Kasumi-1 (cell line): ENCODE results near the gene IGF1R.

ENCODE experiments used
- DNase-seq, 2 experiments: peaks; one replicate each; lab custom pipeline; 2025; lab: John Stamatoyannopoulos, UW

IGF1R gene

DNA sequence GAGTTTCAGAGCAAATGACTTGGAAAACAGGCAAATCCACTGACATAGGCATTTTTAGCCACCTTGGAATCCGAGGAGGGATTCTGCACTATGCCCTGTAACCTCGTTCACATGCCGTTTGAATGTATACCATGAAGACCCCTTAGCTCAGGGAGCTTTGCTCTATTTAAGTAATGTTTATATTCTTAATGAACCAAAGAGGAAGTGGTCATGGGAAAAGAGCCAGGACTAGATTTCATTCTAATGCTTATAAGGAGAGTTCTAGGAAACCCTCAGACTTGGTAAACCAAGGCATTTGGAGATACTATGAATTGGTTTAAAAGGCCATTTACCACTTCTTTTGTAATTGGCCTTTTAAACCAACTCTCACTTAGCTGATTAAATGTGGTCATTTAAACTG is 178.9 kb downstream of the IGF1R start:
- peak; percentile 6 to 16 for DNase-seq

DNA sequence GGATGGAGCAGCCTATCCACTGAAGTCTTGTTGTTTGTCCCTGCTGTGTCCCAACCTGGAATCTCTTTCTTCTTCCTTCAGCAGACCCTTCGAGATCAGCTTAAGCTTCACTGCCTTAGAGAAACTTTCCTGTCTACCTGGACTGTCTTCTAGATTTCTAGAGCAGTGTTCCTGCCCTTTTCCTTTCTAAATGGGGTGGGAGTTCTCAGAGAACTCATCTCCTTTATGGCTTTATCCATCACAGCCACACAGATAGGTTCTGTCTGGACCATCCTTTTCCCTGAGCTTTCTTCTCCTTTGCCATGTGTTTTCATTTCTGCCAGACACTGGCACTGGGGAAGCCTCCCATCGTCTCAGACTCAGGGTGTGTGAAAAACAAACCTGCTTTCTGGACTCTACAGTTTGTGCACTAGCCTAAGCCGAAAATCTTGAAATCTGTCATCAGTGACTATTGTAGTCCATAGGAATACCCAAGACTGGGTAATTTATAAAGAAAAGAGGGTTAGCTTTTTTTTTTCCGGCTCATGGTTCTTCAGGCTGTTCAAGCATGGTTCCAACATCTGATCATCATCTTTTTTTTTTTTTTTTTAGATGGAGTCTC is 181.8 kb downstream of the IGF1R start:
- no peak for DNase-seq

DNA sequence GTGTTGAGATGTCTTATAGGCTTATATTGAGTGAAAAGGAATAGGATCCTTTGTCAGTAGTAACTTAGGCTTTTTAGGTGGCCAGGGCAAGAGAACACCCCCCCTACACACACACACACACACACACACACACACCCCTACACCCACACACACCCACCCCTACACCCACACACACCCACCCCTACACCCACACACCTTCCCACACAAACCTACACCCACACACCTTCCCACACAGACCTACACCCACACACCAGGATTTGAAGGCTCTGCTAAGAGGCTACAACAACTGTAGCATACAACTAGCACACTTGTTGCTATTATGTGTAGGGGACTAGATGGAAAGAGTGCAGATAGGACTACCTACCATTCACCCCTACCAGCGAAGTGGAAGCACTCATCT is 186.6 kb downstream of the IGF1R start:
- no peak for DNase-seq

DNA sequence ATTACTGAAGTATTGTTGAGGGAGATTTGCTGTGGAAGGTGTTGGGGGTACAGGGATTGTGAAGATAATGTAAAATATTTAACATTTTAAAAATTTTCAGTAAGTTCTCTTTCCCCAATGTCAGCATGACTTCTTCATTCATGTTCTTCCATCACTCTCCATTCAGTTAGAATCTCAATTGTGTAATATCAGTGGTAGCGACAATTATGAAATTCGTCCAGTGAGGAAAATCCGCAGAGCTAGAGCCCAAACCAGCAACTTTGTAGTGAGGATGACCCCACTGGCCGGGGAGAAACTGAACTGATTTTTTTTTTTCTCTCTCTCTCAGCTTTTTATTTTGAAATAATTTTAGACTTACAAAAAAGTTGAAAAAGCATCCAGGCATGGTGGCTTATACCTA is 187.5 kb downstream of the IGF1R start:
- no peak for DNase-seq

DNA sequence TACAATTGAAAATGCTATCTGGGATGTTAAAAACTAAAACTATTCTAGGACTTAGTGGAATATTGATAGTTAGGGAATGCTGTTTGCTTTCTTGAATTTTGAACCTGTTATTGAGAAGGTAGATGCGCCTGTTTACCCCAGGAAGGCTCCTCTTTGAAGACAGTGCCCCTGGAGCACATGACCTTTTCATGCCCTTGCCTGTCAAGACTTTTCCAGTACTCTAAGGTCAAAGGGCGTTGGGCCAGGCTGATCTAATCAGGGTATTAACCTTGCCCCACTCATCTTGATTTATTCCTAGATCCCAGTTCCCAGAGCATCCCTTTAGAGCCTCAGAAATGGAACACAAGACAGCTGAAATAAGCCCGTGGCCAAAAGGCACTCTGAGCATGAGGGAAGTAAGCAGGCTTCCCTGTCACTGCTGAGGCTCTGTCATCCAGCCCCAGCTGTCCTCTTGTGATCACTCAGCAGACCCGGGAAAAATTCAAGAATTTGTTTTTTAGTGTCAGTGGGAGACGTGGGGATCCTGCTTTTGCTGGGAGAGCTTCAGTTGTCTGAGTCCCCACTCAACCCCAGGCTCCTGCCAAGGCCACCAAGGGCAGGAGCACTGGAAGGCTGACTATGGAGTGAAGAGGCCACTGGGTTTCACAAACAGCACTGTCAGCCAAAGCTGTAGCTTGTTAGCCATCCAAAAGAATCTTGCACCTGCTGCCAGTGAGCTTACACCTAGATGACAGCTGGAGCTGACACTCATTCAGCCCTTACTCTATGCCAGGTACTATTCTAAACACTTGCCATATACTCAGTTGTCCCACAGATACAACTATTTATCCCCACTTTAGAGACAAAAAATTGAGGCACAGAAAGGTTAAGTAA is 190.3 kb downstream of the IGF1R start:
- DNase-seq = no peak

DNA sequence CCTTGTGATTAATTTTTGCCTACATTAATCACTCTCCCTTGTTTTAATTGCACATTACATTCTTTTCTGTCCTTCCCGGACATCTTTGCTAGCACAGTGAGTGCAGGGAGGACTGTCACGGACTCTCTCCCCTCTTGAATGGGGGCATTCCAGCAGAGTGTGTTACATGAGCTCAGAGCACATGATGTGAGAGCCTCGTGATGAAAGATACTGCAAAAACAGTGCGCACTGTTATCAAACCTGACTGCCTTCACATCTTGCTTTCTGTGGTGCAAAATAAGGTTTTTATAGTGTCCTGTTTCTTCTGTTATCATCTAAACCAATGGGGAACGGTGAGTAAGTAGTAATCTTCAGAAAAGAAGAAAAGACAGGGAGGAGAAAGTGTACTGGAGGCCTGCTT is 191.7 kb downstream of the IGF1R start:
- no peak for DNase-seq

DNA sequence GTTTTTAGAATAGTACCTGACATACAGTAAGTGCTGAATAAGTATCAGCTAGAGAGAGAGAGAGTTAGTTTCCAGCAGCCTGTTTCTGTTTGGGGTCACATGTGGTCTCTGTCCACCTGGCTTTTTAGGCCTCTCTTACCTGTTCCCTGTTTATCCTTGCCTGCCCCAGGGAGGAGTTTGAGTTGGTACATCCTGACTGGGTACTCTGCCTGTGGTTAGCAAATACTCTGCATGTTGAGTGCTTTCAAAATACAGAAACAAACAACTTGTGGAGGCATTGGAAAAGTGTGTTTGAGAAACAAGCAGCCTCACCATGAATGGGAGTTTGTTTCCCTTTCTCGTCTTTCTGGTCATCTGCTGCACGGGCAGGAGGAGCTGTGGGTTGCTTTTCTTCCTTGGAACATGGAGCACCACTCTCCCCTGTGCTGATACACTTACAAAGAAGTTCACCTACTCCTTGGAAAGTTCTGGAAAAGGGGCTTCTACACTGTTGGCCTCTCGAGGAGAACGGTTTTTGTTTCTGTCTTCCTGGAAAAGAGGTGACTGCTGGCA is 193.2 kb downstream of the IGF1R start:
- no peak for DNase-seq

DNA sequence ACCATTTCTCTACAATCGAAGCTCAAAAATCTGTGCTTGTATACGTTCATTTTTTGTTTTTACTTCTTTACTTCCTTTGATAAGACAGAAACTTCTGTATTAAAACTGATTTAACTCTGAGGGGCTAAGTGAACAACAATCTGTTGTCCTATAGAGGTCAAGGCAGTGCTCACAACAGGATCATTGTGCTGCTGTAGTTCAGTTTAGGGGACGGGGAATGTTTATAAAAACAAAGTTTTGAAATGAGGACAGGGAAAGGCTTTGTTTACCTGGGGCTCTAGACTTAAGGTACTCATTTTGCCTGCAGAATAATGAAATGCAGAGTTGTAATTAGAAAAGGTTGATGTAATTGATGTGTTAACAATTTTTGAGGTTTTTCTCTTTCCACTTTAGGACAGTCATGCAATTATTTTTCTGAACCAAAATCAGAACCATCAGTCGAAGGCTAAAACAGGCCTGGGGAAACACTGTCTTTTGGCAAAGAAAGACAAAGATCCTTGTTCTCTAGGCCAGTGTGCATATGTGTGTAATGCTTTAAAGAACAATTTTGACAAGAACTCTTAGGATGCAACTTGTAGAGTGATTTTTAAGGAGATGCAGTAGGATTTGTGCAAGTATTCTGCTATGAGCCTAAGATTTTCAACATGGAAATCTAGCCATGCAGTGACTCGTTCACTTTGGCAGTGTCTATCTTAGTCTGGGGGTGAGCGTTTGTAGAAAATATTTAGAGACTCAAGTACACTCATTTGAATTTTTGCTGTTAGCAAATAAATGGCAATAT is 194.0 kb downstream of the IGF1R start:
- DNase-seq = no peak

DNA sequence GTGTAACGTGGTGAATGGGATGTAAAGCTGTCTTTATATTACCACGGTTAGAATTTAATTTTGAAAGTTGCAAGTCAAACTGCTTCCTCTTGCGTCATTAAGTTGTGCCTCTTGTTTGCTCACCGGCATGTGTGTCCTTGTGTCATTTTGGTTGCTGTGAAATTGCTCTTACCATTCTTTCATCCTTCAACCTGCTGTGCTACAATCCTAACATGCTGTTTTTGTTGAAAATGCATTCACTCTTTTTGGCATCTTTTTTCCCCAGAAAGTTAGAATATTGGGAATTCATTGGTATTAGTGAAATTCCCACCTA is 194.6 kb downstream of the IGF1R start:
- peak in 1 of 2 experiments; percentile 1 for DNase-seq

DNA sequence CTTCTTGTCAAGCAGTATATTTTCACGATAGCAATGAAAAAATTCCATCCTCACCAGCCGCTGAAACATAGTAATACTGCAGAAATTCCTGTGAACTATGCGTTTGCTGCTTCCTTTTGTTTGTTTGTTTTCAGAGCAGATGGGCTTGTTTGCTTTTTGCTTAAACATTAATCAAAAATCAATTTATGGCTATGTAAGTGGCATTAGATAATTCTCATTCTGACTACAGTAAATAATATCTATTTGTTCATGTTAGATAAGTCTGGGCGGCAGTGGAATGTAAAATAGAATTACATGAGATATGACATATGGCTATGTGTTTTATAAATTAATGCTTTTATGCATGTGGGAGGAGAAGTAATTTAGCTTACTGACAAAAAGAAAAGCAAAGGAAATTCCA is 195.5 kb downstream of the IGF1R start:
- DNase-seq = no peak

DNA sequence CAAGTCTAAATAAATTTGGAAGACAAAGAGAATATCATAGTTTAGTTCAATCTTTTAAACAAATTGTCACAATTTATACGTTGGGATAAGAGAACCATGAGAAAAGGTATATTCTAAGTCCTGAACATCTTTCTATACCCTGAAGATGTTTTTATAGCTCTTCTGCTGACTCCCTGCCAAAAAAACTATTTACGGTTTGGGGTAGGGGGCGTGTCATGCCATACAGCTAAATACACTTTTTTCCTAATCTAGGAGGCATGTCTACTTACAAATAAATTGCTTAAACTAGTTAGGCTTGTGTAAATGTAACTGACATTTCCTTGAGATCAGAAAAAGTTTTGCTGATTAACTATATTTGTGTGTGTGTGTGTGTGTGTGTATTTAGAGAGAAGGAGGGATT is 195.9 kb downstream of the IGF1R start:
- no peak for DNase-seq

DNA sequence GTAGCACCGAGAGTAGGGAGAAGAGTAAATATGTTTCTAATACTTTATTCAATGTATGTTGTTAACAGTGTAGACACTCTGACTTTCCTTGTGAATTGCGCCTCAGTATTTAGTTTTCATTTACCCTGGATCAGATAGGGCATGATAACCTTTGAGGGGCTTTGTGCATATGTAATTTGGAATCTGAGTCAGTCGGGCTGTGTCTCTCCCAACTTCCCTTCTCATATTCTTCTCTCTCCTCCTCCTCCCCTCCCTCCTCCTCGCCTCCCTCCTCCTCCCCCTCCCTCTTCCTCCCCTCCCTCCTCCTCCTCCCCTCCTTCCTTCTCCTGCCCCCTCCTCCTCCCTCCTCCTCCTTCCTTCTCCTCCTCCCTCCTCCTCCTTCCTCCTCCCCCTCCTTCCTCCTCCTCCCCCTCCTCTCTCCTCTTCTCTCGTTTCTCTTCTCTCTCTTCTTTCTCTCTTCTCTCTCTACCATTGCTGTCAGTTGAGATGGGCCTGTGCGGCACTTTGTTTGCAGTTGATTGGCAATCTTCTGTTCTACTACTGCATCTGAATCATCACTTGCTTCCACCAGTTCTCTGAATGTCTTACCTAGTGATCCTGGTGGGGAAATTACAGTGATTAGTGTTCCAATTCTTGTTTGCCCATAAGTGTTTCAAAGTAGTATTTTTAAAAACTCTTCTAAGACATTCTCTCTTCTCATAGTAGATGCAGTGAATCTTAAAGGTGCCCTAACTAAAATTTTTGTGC is 197.0 kb downstream of the IGF1R start:
- DNase-seq = peak in 1 of 2 experiments; percentile 26

DNA sequence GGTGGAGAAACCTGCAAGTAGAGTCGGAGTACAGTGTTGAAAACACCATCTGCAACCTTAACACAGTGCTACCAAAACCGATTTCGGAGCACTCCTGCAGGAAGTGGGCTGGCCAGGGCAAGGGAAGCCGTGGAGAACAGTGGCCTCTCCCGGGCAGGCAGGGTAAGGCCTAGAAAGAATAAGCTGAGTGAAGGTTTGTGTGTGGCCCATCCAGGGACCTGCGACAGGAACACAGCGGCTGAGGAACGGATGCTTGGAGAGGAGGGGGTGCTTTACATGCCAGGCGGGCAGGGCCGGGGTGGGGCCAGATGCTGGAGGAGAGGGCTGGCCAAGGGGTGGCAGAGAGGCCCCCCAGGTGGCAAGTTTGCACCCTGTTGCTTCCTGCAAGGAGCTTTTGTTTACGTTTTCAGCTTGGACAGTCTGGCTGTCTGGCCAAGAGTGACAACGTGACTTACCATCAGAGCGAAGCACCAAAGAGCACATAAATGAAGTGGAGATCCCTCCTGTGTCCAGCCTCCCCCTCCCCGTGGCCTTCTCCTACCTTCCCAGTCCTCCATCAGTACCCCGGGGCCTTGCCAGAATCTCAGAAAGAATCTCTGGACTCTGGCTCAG is 202.7 kb downstream of the IGF1R start:
- DNase-seq = peak; percentile 82 to 95

DNA sequence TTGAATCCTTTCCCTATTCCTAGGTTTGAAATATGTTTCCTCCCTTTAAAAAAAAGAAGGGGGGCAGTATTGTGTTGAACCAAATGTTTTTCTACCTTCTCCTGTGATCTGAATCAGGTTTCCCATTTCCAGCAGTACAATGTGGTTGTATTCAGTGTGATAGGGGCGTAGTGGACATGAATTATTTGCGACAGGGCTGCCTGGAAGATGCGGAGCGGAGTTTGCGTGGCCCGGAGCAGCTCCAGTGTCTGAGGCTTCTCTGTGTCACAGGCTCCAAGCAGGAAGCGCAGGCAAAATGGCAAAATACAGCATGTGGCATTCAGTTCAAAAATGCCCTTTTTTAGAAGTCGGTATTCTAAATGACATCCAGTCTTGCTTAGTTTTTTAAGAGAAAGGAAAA is 204.8 kb downstream of the IGF1R start:
- peak; percentile 95 to 96 for DNase-seq

DNA sequence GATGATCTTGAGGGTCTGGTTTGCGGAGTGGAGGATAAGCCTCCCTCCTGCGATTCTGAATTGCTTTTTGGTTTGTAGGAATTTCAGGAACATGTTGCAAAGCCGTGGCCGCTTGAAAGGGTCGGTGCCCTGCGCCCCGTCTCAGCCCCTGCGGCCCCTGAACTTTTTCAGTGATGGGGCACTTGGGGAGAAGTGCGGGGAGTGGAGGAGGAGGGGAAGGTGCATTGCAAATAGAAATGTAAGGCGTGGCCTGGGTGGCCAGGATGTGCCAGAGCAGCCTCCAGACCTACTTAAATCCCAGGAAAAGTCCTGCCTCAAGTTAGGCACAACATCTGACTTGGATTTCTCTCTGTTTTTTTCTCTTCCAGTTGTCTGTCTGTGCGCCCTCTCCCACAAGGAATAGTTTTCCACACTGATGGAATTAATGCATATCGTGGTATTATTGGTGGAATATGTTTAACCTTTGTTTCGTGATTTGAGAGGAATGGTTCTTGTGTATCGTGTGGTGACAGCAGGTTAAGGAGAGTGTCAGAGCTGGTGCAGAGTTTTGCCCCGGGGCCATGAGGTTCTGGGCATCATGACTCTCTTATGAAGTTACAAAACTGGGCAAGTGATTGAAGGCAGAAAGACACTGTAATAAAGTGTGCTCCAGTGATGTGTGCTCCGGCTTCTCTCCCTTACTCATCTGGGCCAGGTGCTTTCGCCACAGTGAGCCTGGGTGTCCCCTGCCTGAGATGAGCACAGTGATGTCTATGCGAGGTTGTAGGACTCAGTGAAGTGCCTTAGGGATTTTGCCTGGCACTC is 205.5 kb downstream of the IGF1R start:
- no peak for DNase-seq

DNA sequence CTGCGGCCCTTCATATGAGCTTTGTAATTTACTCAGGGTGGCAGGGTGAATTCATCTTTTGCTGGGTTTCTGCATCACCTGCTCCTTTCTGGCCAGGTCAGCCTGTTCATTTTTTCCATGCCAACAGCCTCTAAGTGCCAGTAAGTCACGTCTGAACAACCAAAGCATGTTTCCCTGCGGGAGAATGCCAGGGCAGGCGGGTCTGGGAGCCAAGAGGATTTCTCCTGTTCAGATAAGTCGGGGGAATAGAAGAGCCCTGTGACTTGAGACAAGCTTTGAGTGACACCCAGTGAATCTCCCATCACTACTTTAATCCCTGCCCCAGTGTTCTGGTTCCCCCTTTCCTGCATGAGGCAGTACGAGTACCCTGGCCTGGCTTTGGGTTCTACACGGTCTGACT is 206.2 kb downstream of the IGF1R start:
- no peak for DNase-seq

DNA sequence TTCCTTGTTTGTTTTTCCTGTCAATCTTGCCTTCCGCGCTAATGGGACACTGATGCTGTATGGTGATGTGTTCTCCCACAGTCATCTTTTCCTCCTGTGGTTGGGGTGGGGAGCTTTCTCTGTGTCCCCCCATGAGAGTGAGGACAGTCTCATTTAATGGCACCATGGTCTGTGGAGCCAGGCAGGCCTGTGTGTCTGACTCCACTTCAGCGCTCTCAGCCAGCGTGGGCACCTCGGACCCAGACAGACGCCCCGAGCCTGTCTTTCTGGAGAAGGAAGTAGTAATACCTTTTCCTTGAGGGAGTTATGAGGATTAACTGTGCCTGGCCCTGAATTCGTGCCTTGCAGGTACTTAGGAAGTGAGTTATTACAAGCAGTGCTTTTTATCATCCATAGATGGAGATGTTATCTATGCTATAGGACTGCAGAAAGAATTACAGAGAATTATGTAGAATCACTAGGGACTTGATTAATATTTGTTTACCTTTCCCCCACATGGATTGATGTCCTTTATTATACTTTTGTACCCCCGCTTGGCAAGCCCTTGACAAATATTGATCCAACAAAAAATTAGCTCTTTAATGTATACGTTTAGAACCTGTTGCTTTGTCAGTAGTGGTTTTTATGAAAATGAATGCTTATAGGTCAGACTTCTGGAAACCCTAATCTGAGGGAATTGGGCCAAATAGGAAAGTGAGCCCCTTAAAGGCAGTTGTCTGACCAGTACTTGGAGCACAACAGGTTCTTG is 206.9 kb downstream of the IGF1R start:
- no peak for DNase-seq

DNA sequence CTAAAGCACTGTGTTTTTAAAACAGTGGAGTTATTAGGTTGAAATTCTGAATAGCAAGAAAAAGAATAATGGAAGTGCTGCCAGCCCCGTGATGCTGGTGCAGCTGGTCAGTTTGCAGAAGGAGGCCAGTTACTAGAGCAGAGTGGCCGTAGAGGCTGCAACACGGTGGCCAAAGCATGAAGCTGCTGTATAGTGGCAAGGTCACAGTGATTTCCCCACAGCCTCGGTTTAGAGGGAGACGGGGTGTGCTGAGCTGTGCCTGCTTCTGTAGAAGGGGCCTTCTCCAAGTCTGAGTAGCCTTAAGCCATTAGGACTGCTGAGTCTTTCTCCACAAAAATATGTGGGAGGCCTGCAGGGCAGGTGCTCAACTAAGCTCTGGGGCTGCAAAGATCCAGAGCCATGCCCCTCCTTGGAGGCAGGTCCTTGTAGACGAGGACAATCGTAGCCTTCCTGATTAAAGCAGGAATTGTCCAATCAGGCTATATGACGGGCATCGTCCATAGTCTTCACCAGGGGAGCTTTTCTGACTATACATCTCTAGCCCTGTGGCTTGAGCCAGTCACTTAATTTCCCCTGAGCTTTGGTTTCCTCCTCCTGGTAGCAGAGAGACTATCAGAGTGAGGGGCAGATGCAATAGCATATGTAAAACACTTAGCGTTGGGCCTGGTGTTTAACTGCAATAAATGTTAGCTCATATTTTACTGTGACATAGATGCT is 207.6 kb downstream of the IGF1R start:
- no peak for DNase-seq

DNA sequence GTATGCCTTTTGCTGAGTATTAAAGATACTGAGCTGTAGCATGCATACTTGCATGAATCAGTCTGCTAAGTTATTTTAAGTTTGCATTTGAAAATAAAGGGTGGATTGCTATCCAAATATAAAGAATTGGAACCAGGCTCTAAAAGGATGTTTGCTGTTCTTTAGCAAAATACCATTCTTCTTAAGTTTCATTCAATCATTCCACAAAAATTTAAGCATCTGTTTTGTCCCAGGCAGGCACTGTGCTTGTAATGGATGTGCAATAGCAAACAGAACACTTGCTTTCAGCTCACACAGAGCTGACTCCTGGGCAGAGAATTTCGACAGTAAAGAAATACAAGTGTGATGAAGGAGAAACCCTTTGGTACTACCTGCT is 208.2 kb downstream of the IGF1R start:
- no peak for DNase-seq
